GM19043 (cell line): ENCODE results near the gene SLC16A9.

Experiments used
- ATAC-seq: cut with Tn5 transposase; IDR thresholded peaks from one replicate; pipeline ENCODE4 v1.9.1; 2021; ENCODE audit warnings: low read depth; ENCODE audit not compliant: unreplicated experiment

Gene SLC16A9

GRCh38 chr10:59724098-59724938, 14.7 kb upstream of the SLC16A9 start:
- ATAC-seq: no peak

- no peak for ATAC-seq
Measured at GRCh38 chr10:59720377-59720776, 10.7 kb upstream of the SLC16A9 start.

GRCh38 chr10:59719374-59719773, 9.7 kb upstream of the SLC16A9 start:
- ATAC-seq: no peak

GRCh38 chr10:59718257-59718656, 8.6 kb upstream of the SLC16A9 start:
- ATAC-seq: no peak

GRCh38 chr10:59713196-59713821, 3.7 kb upstream of the SLC16A9 start:
- ATAC-seq: no peak

- no peak for ATAC-seq
Measured at GRCh38 chr10:59711871-59712494, 2.3 kb upstream of the SLC16A9 start.

GRCh38 chr10:59708816-59709394, 745 bp downstream of the SLC16A9 start:
- ATAC-seq: no peak

GRCh38 chr10:59706851-59707797, 2.5 kb downstream of the SLC16A9 start:
- ATAC-seq: no peak

GRCh38 chr10:59705931-59706330, 3.7 kb downstream of the SLC16A9 start:
- no peak for ATAC-seq

GRCh38 chr10:59704630-59705029, 5.0 kb downstream of the SLC16A9 start:
- ATAC-seq: no peak

GRCh38 chr10:59702347-59702746, 7.3 kb downstream of the SLC16A9 start:
- no peak for ATAC-seq

- ATAC-seq: no peak
Measured at GRCh38 chr10:59700709-59701108, 8.9 kb downstream of the SLC16A9 start.

- no peak for ATAC-seq
Measured at GRCh38 chr10:59698326-59698725, 11.3 kb downstream of the SLC16A9 start.

- ATAC-seq: no peak
Measured at GRCh38 chr10:59695637-59696036, 14.0 kb downstream of the SLC16A9 start.

- no peak for ATAC-seq
Measured at GRCh38 chr10:59694936-59695335, 14.7 kb downstream of the SLC16A9 start.

GRCh38 chr10:59692113-59692512, 17.5 kb downstream of the SLC16A9 start:
- ATAC-seq: no peak

- ATAC-seq: no peak
Measured at GRCh38 chr10:59688921-59689351, 20.7 kb downstream of the SLC16A9 start.

- no peak for ATAC-seq
Measured at GRCh38 chr10:59687657-59688056, 22.0 kb downstream of the SLC16A9 start.

- no peak for ATAC-seq
Measured at GRCh38 chr10:59684006-59684405, 25.6 kb downstream of the SLC16A9 start.
